PC-3 (cell line): Measurements from ENCODE around the gene NR2F2. TPM values are rescaled to one million over a fixed set of nuclear protein-coding genes. Genes with fewer than 3 reads are reported as not detected.

Source experiments
- ATAC-seq: fragments of 200-7000 bp; cut with Tn5 transposase; 2 replicates; pipeline ENCODE4 v1.9.1; 2020; ENCODE audit warnings: mild to moderate bottlenecking, moderate library complexity
- BruUV-seq: library from RNA; stranded (reverse); fragments of 400-500 nt; replicated peaks from 2 replicates; lab custom pipeline; 2021; lab: Mats Ljungman, UMichigan
- CTCF ChIA-PET: fragments of 300-600 bp; sonication (Branson Sonifier 250); formaldehyde crosslinking; loops from one replicate; lab custom pipeline; 2022; ENCODE audit warnings: antibody characterized with exemption; lab: Charles Lee
- POLR2A ChIA-PET: fragments of 300-600 bp; sonication (Branson Sonifier 250); formaldehyde crosslinking; loops from one replicate; lab custom pipeline; 2022; ENCODE audit warnings: antibody characterized with exemption; ENCODE audit not compliant: unreplicated experiment; lab: Charles Lee
- DNase-seq: peaks from one replicate; pipeline ENCODE4 v3.0.0-alpha.2; 2015
- H2AFZ ChIP-seq: fragments of 300-600 bp; sonication (generic); 2 replicates; pipeline ENCODE4 v1.6.0; 2016; ENCODE audit warnings: antibody characterized with exemption, low read length
- H3F3A ChIP-seq: fragments of 300-600 bp; sonication (generic); one replicate; pipeline ENCODE4 v1.6.0; 2017; ENCODE audit warnings: antibody characterized with exemption, low read length, control low read depth, mild to moderate bottlenecking; ENCODE audit not compliant: unreplicated experiment
- H3K27ac ChIP-seq: fragments of 300-600 bp; sonication (generic); 2 replicates; pipeline ENCODE4 v1.5.1; 2016; ENCODE audit warnings: mild to moderate bottlenecking, low read length
- H3K27me3 ChIP-seq: fragments of 300-600 bp; sonication (generic); 2 replicates; pipeline ENCODE4 v1.6.1; 2016; ENCODE audit warnings: low read length, mixed read lengths
- H3K36me3 ChIP-seq: fragments of 300-600 bp; sonication (generic); 2 replicates; pipeline ENCODE4 v1.6.1; 2016; ENCODE audit warnings: low read depth, mixed run types, low read length, mixed read lengths
- H3K4me1 ChIP-seq: fragments of 300-600 bp; sonication (generic); 2 replicates; pipeline ENCODE4 v1.5.1; 2016; ENCODE audit warnings: low read length; ENCODE audit not compliant: insufficient read depth
- H3K4me2 ChIP-seq: fragments of 300-600 bp; sonication (generic); 2 replicates; pipeline ENCODE4 v1.6.0; 2016; ENCODE audit warnings: low read length
- H3K4me3 ChIP-seq: fragments of 300-600 bp; sonication (generic); 2 replicates; pipeline ENCODE4 v1.5.1; 2016; ENCODE audit warnings: mild to moderate bottlenecking, low read length, mixed read lengths
- H3K79me2 ChIP-seq: fragments of 300-600 bp; sonication (generic); 2 replicates; pipeline ENCODE4 v1.6.1; 2017; ENCODE audit warnings: low read length, mixed read lengths
- H3K9ac ChIP-seq: fragments of 300-600 bp; sonication (generic); 2 replicates; pipeline ENCODE4 v1.6.0; 2016; ENCODE audit warnings: mild to moderate bottlenecking, low read length
- H3K9me2 ChIP-seq: fragments of 300-600 bp; sonication (generic); replicated peaks from 2 replicates; pipeline ENCODE4 v1.6.1; 2016; ENCODE audit warnings: mixed run types, low read length, mixed read lengths
- H3K9me3 ChIP-seq: fragments of 300-600 bp; sonication (generic); 2 replicates; pipeline ENCODE4 v1.6.1; 2016; ENCODE audit warnings: low read length, mixed read lengths
- H4K20me1 ChIP-seq: fragments of 300-600 bp; sonication (generic); 2 replicates; pipeline ENCODE4 v1.6.1; 2016; ENCODE audit warnings: low read length, mixed read lengths
- CTCF ChIP-seq: fragments of 300-600 bp; sonication (generic); conservative IDR thresholded peaks from 2 replicates; pipeline ENCODE4 v1.5.1; 2017; ENCODE audit warnings: antibody characterized with exemption, low read depth, mild to moderate bottlenecking, low read length
- EZH2 ChIP-seq: fragments of 300-600 bp; sonication (generic); IDR thresholded peaks from one replicate; pipeline ENCODE4 v1.6.1; 2017; ENCODE audit warnings: antibody characterized with exemption, mild to moderate bottlenecking, low read length; ENCODE audit not compliant: unreplicated experiment
- EZH2phosphoT487 ChIP-seq: fragments of 300-600 bp; sonication (generic); IDR thresholded peaks from 2 replicates; pipeline ENCODE4 v1.6.1; 2018; ENCODE audit warnings: mild to moderate bottlenecking, antibody characterized with exemption, low read length, borderline replicate concordance
- intact Hi-C: fragments of 100-400 bp; cut with micrococcal nuclease; formaldehyde crosslinking; loops from 2 replicates; pipeline ENCODE4 v1.9.0; 2023
- total RNA-seq: library from RNA; depleted of rRNA; stranded (reverse); fragments of >200 nt; gene quantifications from 2 replicates; pipeline ENCODE4 v1.2.3, GENCODE V29; 2014

The NR2F2 gene
- total RNA-seq, 1 experiment from 2014 or later: 19.6 TPM

GRCh38 chr15:96312641-96313335 lies 17.7 kb upstream of the NR2F2 start:
- Histone ChIP-seq H3K4me1 (peaks cover 16% of the 10 kb centered on the region), H3K4me2 (peak overlapping the region; percentile 43), H3K79me2 (no peaks in the 10 kb centered on the region), H3K9me2 (no peaks in the 10 kb centered on the region), H2AFZ (0 out of 2 replicates have a peak overlapping the region, but pooled peaks have one; percentile 18), H3K27me3 (no peaks in the 10 kb centered on the region), H3K4me3 (no peak overlapping the region), H3K36me3 (no peaks in the 10 kb centered on the region), H3K9me3 (no peaks in the 10 kb centered on the region), H3K9ac (no peak overlapping the region), H4K20me1 (no peaks in the 10 kb centered on the region), H3F3A (no peaks in the 10 kb centered on the region), H3K27ac (peak overlapping the region; percentile 55)
- TF ChIP-seq EZH2phosphoT487: no peak
- no peak for TF ChIP-seq CTCF
- no peak for TF ChIP-seq EZH2
- intact Hi-C loops: no loop called here
- CTCF ChIA-PET: interaction anchor here (0.5 to 0.6 kb wide), 2 partner anchors 13 to 14 kb away, joined by 3 read pairs; no protein-coding TSS in a partner anchor
- DNase-seq: peak; percentile 87
- no TSS peak for BruUV-seq
- POLR2A ChIA-PET: interaction anchor here (0.5 kb wide), 1 partner anchor 36 kb away, joined by 3 read pairs; no protein-coding TSS in a partner anchor
- ATAC-seq: peak; percentile 89

GRCh38 chr15:96314518-96314917 lies 16.0 kb upstream of the NR2F2 start:
- TF ChIP-seq EZH2phosphoT487 (no peak), EZH2 (no peak), CTCF (no peak)
- Histone ChIP-seq H3K9ac (no peak overlapping the region), H3K27me3 (no peaks in the 10 kb centered on the region), H3K4me1 (peaks cover 16% of the 10 kb centered on the region), H3K79me2 (no peaks in the 10 kb centered on the region), H2AFZ (no peak overlapping the region), H3K4me3 (no peak overlapping the region), H3K4me2 (no peak overlapping the region), H3K9me3 (no peaks in the 10 kb centered on the region), H3K9me2 (no peaks in the 10 kb centered on the region), H4K20me1 (no peaks in the 10 kb centered on the region), H3F3A (no peaks in the 10 kb centered on the region), H3K27ac (no peak overlapping the region), H3K36me3 (no peaks in the 10 kb centered on the region)
- POLR2A ChIA-PET: no interaction called here
- CTCF ChIA-PET: no interaction called here
- no peak for DNase-seq
- no TSS peak for BruUV-seq
- ATAC-seq: no peak
- intact Hi-C loops: no loop called here

- no peaks in the 10 kb centered on the region for H3F3A ChIP-seq
- no peak overlapping the region for H2AFZ ChIP-seq
- H3K9me3 ChIP-seq: no peaks in the 10 kb centered on the region
- no TSS peak for BruUV-seq
- TF ChIP-seq EZH2: no peak
- no peak for TF ChIP-seq EZH2phosphoT487
- TF ChIP-seq CTCF: no peak
- intact Hi-C loops: no loop called here
- ChIA-PET POLR2A (no interaction called here), CTCF (no interaction called here)
- no peak overlapping the region for H3K4me3 ChIP-seq
- H3K9me2 ChIP-seq: no peaks in the 10 kb centered on the region
- no peak overlapping the region for H3K4me2 ChIP-seq
- no peaks in the 10 kb centered on the region for H4K20me1 ChIP-seq
- no peaks in the 10 kb centered on the region for H3K79me2 ChIP-seq
- no peak for ATAC-seq
- H3K27me3 ChIP-seq: no peaks in the 10 kb centered on the region
- H3K4me1 ChIP-seq: peaks cover 16% of the 10 kb centered on the region
- DNase-seq: no peak
- no peaks in the 10 kb centered on the region for H3K36me3 ChIP-seq
- no peak overlapping the region for H3K27ac ChIP-seq
- H3K9ac ChIP-seq: no peak overlapping the region
These were observed 15.5 kb upstream of the NR2F2 start for GRCh38 chr15:96314963-96315362.
